GM21360 (cell line): ENCODE data around the gene RELB.
"Not testable (repeated sequence)": the region's sequence is repeated elsewhere in the genome, so short reads cannot be mapped to it uniquely, and the experiment has no call there.

Experiments
- ATAC-seq: cut with Tn5 transposase; IDR thresholded peaks from one replicate; pipeline ENCODE4 v1.9.1; 2021; ENCODE audit warnings: mild to moderate bottlenecking, moderate library complexity; ENCODE audit not compliant: unreplicated experiment

Gene RELB

GRCh38 chr19:44987148-44987675, 14.1 kb upstream of the RELB start:
- ATAC-seq, result no peak

GRCh38 chr19:44988273-44988672, 13.0 kb upstream of the RELB start:
- ATAC-seq, result no peak

GRCh38 chr19:44988896-44989556, 12.2 kb upstream of the RELB start:
- ATAC-seq, result no peak

- ATAC-seq, result no peak
Observed at GRCh38 chr19:44990459-44990858, 10.8 kb upstream of the RELB start.

GRCh38 chr19:44990966-44991365, 10.3 kb upstream of the RELB start:
- no peak for ATAC-seq

GRCh38 chr19:44992336-44993163, 8.7 kb upstream of the RELB start:
- ATAC-seq, result no peak

GRCh38 chr19:44993526-44993925, 7.7 kb upstream of the RELB start:
- ATAC-seq, result no peak

- no peak for ATAC-seq
Observed at GRCh38 chr19:44993926-44994537, 7.2 kb upstream of the RELB start.

GRCh38 chr19:44998025-44998424, 3.2 kb upstream of the RELB start:
- no peak for ATAC-seq

GRCh38 chr19:44999131-44999925, 1.9 kb upstream of the RELB start:
- ATAC-seq, result not testable (repeated sequence)

GRCh38 chr19:45000665-45001064, 599 bp upstream of the RELB start:
- ATAC-seq, result not testable (repeated sequence)

GRCh38 chr19:45003485-45003884, 2.2 kb downstream of the RELB start:
- ATAC-seq, result no peak

- no peak for ATAC-seq
Observed at GRCh38 chr19:45005787-45006186, 4.5 kb downstream of the RELB start.

GRCh38 chr19:45008552-45008951, 7.3 kb downstream of the RELB start:
- no peak for ATAC-seq

GRCh38 chr19:45009625-45010255, 8.5 kb downstream of the RELB start:
- ATAC-seq, result no peak

GRCh38 chr19:45010306-45010705, 9.0 kb downstream of the RELB start:
- ATAC-seq, result no peak

GRCh38 chr19:45011959-45012358, 10.7 kb downstream of the RELB start:
- ATAC-seq, result no peak

GRCh38 chr19:45016388-45017314, 15.4 kb downstream of the RELB start:
- peak; percentile 68 for ATAC-seq

- no peak for ATAC-seq
Observed at GRCh38 chr19:45019187-45019586, 17.9 kb downstream of the RELB start.
